GM20000 (cell line): ENCODE results near the gene KCNQ2.

Experiments
- DNase-seq: peaks from one replicate; pipeline ENCODE4 v3.0.0; 2012; ENCODE audit warnings: low spot score
- TF ChIP-seq, protein P1 (sequence below): IDR thresholded peaks from 2 replicates; pipeline ENCODE4 v1.5.1; 2012; ENCODE audit warnings: mild to moderate bottlenecking, control low read depth; ENCODE audit errors: extremely low read depth, missing control alignments

Gene KCNQ2

GRCh38 chr20:63448031-63448430 is 24.4 kb downstream of the KCNQ2 start:
- no peak for DNase-seq
- TF ChIP-seq, protein P1, sequence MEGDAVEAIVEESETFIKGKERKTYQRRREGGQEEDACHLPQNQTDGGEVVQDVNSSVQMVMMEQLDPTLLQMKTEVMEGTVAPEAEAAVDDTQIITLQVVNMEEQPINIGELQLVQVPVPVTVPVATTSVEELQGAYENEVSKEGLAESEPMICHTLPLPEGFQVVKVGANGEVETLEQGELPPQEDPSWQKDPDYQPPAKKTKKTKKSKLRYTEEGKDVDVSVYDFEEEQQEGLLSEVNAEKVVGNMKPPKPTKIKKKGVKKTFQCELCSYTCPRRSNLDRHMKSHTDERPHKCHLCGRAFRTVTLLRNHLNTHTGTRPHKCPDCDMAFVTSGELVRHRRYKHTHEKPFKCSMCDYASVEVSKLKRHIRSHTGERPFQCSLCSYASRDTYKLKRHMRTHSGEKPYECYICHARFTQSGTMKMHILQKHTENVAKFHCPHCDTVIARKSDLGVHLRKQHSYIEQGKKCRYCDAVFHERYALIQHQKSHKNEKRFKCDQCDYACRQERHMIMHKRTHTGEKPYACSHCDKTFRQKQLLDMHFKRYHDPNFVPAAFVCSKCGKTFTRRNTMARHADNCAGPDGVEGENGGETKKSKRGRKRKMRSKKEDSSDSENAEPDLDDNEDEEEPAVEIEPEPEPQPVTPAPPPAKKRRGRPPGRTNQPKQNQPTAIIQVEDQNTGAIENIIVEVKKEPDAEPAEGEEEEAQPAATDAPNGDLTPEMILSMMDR = no peak

GRCh38 chr20:63447320-63447719 is 25.1 kb downstream of the KCNQ2 start:
- TF ChIP-seq, protein P1 = no peak

GRCh38 chr20:63446216-63447024 is 26.0 kb downstream of the KCNQ2 start:
- no peak for DNase-seq
- TF ChIP-seq, protein P1 = no peak

More at GRCh38 chr20:63447320-63447719, 25.1 kb downstream of the KCNQ2 start:
- DNase-seq = no peak

DNA sequence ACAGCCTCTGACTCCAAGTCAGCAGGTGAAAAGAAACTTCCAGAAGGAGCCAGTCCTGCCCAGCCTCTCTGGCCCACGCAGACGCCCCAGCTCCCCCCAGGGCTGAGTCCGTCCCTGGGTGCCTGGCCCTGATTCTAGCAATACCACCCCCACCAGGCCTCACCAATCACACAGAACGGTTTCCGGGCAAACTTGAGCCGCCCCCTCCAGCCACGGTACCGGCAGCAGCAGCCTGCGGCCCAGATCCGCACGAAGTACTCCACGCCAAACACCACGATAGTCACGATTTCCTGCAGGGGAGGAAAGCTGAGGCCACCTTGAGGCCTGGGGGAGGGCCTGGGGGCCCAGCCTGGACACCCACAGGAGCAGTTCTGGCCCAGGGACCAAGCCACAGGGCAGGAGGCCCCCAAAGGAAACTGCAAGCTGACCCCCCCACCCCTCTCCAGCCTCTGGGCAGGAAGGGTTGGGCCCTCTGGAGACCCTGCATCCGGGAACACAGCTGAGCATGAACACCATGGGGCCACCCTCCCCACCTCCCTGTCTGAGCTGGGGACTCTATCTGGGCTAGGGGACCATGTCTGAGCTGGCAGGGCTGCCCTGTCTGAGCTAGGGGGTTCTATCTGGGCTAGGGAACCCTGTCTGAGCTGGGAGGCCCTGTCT is 27.2 kb downstream of the KCNQ2 start:
- TF ChIP-seq, protein P1 = no peak
- DNase-seq = no peak

DNA sequence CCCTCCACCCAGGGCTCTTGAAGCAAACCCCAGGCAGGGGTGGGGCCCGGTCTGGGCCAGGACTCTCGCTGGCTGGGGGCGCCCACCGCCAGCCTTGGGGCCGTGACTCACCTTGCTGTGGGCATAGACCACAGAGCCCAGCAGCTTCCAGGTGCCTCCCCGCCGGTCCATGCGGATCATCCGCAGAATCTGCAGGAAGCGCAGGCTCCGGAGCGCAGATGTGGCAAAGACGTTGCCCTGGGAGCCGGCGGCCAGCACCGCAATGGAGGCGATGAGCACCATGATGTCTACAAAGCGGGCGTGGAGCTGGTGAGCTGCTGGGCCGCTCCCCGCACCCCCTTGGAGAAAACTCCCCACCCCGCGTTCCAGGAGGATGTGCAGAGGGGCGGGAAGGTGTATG is 27.9 kb downstream of the KCNQ2 start:
- DNase-seq = no peak
- TF ChIP-seq, protein P1 = no peak

GRCh38 chr20:63443606-63444395 is 28.7 kb downstream of the KCNQ2 start:
- no peak for DNase-seq
- TF ChIP-seq, protein P1 = no peak
